Upper lobe of right lung (tissue), 1 donor: ENCODE measurements around the gene NDUFAF8. TPM values are rescaled to one million over a fixed set of nuclear protein-coding genes. Genes with fewer than 3 reads are reported as not detected.

ENCODE experiments used
- ATAC-seq: fragments of 200-7000 bp; cut with Tn5 transposase; one replicate; pipeline ENCODE4 v1.9.1; 2020; ENCODE audit warnings: mild to moderate bottlenecking, moderate library complexity
- DNase-seq: peaks from one replicate; pipeline ENCODE4 v3.0.0-alpha.2; 2020
- H3K27ac ChIP-seq: fragments of 200-600 bp; one replicate; pipeline ENCODE4 v1.8.0; 2022
- H3K27me3 ChIP-seq: fragments of 200-600 bp; one replicate; pipeline ENCODE4 v1.8.0; 2022; ENCODE audit warnings: mild to moderate bottlenecking
- H3K36me3 ChIP-seq: fragments of 200-600 bp; one replicate; pipeline ENCODE4 v1.8.0; 2022
- H3K4me1 ChIP-seq: fragments of 200-600 bp; one replicate; pipeline ENCODE4 v1.8.0; 2022
- H3K4me3 ChIP-seq: fragments of 200-600 bp; one replicate; pipeline ENCODE4 v1.8.0; 2022; ENCODE audit warnings: mild to moderate bottlenecking
- H3K9me3 ChIP-seq: fragments of 200-600 bp; one replicate; pipeline ENCODE4 v1.8.0; 2022
- CTCF ChIP-seq: fragments of 200-600 bp; IDR thresholded peaks from one replicate; pipeline ENCODE4 v1.8.0; 2022; ENCODE audit warnings: antibody characterized with exemption
- intact Hi-C: fragments of 100-400 bp; cut with DNase I; formaldehyde crosslinking; loops from one replicate; pipeline ENCODE4 v1.11.0; 2022
- total RNA-seq: library from RNA; stranded (reverse); fragmentation: NEBNext Ultra II Directional; extraction: Animal tissue kit (Norgen Biotek cat#: 25700); gene quantifications from one replicate; pipeline ENCODE4 v1.2.1, GENCODE V29; 2021
- donor health status: DM: no; HTN: yes; CAD: no; lungs with severe emphysema.

Gene NDUFAF8
- total RNA-seq, 1 donor from 2014 or later, result 32.6 TPM

- no peak overlapping the region for H3K4me3 ChIP-seq
- H3K27me3 ChIP-seq, result no peaks in the 10 kb centered on the region
- ATAC-seq (no peak), DNase-seq (no peak)
- TF ChIP-seq CTCF, result no peak
- H3K36me3 ChIP-seq, result no peaks in the 10 kb centered on the region
- intact Hi-C loops, result no loop called here
- no peaks in the 10 kb centered on the region for H3K4me1 ChIP-seq
- no peaks in the 10 kb centered on the region for H3K9me3 ChIP-seq
- H3K27ac ChIP-seq, result no peak overlapping the region
These were observed 46.6 kb upstream of the NDUFAF8 start for GRCh38 chr17:81192386-81193050.

- Histone ChIP-seq H3K9me3 (no peaks in the 10 kb centered on the region), H3K4me1 (no peaks in the 10 kb centered on the region), H3K36me3 (no peaks in the 10 kb centered on the region), H3K4me3 (no peak overlapping the region), H3K27me3 (no peaks in the 10 kb centered on the region), H3K27ac (no peak overlapping the region)
- intact Hi-C loops, result no loop called here
- DNase-seq (no peak), ATAC-seq (no peak)
- no peak for TF ChIP-seq CTCF
These were observed 46.1 kb upstream of the NDUFAF8 start for GRCh38 chr17:81193051-81193410.

GRCh38 chr17:81193470-81194224 lies 45.5 kb upstream of the NDUFAF8 start:
- H3K4me3 ChIP-seq, result no peak overlapping the region
- ATAC-seq, result peak; percentile 7
- H3K36me3 ChIP-seq, result peaks cover under 1% of the 10 kb centered on the region
- intact Hi-C loops, result no loop called here
- H3K4me1 ChIP-seq, result peaks cover 2% of the 10 kb centered on the region
- no peak for DNase-seq
- no peaks in the 10 kb centered on the region for H3K9me3 ChIP-seq
- H3K27ac ChIP-seq, result no peak overlapping the region
- H3K27me3 ChIP-seq, result no peaks in the 10 kb centered on the region
- no peak for TF ChIP-seq CTCF

- peaks cover 8% of the 10 kb centered on the region for H3K4me1 ChIP-seq
- no peak for TF ChIP-seq CTCF
- H3K27ac ChIP-seq, result no peak overlapping the region
- no peak overlapping the region for H3K4me3 ChIP-seq
- H3K9me3 ChIP-seq, result no peaks in the 10 kb centered on the region
- DNase-seq (no peak), ATAC-seq (no peak)
- H3K36me3 ChIP-seq, result peaks cover 7% of the 10 kb centered on the region
- no peaks in the 10 kb centered on the region for H3K27me3 ChIP-seq
- intact Hi-C loops, result no loop called here
These were observed 44.8 kb upstream of the NDUFAF8 start for GRCh38 chr17:81194225-81194760.

- Histone ChIP-seq H3K9me3 (no peaks in the 10 kb centered on the region), H3K36me3 (peaks cover 7% of the 10 kb centered on the region), H3K27me3 (no peaks in the 10 kb centered on the region), H3K4me3 (no peak overlapping the region), H3K27ac (no peak overlapping the region), H3K4me1 (peaks cover 8% of the 10 kb centered on the region)
- DNase-seq (no peak), ATAC-seq (no peak)
- no peak for TF ChIP-seq CTCF
- intact Hi-C loops, result no loop called here
These were observed 43.9 kb upstream of the NDUFAF8 start for GRCh38 chr17:81194941-81195901.
